HG03066 (cell line): ENCODE measurements around the gene TRERF1.
"Not testable (repeated sequence)": the region's sequence is repeated elsewhere in the genome, so short reads cannot be mapped to it uniquely, and the experiment has no call there.

Experiments used
- ATAC-seq: cut with Tn5 transposase; IDR thresholded peaks from one replicate; pipeline ENCODE4 v1.9.1; 2021; ENCODE audit warnings: low read depth; ENCODE audit not compliant: unreplicated experiment

The TRERF1 gene

GRCh38 chr6:42204768-42205282 lies 246.9 kb downstream of the TRERF1 start:
- no peak for ATAC-seq

GRCh38 chr6:42203183-42203582 lies 248.5 kb downstream of the TRERF1 start:
- no peak for ATAC-seq

- ATAC-seq: not testable (repeated sequence)
These were observed 249.4 kb downstream of the TRERF1 start for GRCh38 chr6:42202131-42202915.

- no peak for ATAC-seq
These were observed 250.3 kb downstream of the TRERF1 start for GRCh38 chr6:42201382-42201781.

GRCh38 chr6:42200035-42200434 lies 251.7 kb downstream of the TRERF1 start:
- no peak for ATAC-seq

DNA sequence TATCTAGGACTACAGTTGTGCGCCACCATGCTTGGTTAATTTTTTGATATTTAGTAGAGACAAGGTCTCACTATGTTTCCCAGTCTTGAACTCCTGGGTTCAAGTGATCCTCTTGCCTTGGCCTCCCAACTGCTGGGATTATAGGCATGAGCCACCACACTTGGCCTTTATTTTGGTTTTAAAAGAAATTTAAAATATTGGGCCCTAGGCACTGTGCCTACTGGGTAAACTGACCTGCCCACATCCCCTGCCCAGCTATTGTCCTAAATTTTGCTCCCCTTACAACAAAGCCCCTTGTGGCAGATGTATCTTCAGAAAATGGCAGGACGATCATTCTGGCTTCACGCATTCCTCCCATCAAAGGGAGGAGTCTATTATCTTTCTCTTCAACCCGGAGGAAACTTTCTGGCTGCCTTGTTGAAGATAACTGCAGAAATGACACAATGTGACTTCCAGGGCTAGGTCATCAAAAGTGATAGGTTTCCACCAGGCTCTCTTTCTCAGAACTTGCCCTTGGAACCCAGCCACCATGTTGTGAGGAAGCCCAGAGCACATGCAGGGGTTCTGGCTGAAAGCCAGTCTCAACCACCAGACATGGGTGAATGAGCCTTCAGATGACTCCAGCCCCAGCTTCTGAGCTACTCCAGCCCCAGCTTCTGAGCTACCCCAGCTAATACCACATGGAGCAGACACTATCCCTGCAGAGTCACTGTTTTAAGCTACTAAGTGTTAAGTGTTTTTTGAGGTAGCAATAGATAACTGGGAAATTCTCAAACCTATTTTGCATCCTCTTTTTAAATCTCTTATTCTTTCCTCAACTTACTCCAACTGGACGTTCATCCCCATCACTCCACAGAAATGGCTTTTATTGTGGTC lies 252.4 kb downstream of the TRERF1 start:
- ATAC-seq: no peak

DNA sequence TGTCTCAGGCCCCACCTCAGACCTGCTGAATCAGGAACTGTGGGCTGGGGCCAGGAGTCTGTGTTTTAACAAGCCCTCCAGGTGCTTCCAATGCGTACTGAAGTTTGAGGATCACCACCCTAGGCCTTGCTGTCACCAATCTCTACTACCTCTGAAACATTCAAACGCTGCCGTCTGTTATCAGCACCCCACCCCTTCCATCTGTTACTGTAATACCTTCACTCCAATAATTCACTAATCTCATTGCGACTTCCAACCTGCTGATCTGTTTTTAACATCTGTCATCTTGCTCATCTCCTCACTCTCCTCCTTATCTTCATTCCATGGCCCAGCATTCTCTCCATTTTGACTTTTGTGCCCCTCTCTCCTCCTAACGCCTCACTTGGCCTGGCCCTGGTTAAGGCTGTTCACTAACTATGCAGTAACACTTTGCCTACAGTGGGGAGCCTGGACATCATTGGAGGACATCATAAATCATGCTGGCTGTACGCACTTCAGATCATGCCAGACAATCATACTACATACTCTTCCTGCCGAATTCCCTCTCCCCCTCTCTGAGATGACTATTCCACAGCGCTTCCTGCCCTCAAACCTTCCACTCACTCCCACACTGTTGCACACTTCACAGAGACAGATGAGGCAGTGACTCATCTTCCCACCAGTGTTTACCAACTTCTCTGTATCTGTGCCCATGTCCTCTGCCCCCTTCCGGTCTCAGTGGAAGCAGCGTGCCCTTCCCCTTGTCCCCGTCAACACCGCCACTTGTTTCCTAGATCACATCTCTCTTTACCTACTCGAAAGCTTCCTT lies 254.0 kb downstream of the TRERF1 start:
- no peak for ATAC-seq

GRCh38 chr6:42195415-42195814 lies 256.3 kb downstream of the TRERF1 start:
- no peak for ATAC-seq

DNA sequence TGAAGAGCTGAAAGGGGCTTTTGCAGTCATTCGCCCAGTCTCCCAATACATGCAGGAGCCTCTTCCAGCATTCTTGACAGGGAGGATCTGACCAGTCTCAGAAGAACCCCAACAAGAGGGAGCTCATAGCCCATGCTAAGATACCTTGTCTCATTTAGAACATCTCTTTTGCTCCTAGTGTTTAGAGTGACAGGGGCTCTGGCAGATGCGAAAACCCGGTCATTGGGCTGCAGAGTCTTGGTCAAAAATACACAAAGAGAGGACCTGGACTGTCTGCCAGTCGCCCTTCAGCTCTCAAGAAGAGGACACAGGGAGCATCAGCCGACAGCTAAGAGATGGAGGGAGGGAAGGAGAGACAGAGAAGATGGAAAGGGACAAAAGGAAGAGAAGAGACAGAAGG lies 257.7 kb downstream of the TRERF1 start:
- no peak for ATAC-seq

DNA sequence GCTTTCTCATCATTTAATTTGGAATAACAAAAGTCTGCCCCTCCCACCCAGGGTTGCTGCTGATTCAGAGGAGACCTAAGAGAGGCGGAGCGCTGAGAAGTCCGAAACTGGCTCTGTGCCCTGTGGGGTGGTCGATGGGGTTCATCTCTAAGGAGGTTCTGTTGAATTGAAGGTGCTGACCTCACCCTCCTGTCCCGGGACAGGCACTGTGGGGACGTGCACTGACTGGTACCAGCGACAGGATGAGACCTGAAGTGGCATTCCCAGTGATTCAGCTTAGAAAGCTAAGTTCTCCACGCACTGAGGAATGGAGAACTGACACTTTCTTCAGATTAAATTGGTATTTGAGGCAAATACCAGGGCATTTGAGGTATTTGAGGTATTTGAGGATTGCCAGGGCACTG lies 258.2 kb downstream of the TRERF1 start:
- no peak for ATAC-seq

DNA sequence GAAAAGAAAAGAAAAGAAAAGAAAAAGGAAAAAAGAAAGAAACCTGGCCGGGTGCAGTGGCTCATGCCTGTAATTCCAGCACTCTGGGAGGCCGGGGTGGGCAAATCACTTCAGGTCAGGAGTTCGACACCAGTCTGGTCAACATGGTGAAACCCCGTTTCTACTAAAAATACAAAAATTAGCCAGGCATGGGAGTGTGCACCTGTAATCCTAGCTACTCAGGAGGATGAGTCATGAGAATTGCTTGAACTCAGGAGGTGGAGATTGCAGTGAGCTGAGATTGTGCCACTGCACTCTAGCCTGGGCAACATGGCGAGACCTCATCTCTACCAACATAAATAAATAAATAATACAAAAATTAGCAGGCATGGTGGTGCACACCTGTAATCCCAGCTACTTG lies 259.3 kb downstream of the TRERF1 start:
- ATAC-seq: not testable (repeated sequence)

- ATAC-seq: no peak
These were observed 261.1 kb downstream of the TRERF1 start for GRCh38 chr6:42190554-42191183.

GRCh38 chr6:42188406-42188805 lies 263.3 kb downstream of the TRERF1 start:
- ATAC-seq: no peak

DNA sequence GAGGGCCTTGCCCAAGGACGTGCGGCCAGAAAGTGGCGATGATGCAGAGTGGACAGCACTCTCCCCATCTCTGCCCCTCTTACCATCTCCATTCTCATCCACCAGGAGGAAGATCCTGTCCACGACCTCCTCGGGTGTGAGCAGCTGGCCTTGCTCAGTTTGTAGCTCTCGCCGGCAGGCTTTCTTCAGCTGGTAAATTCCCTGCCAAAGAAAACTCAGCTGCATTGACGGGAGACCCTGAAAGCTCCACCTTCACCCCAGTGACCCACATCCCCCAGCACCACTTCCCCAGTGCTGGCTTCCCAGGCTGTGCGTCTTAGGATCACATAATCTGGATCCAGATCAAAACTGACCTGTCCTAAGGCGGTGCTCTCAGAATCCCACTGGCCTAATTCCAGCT lies 266.1 kb downstream of the TRERF1 start:
- no peak for ATAC-seq

- no peak for ATAC-seq
These were observed 267.3 kb downstream of the TRERF1 start for GRCh38 chr6:42184475-42184874.

DNA sequence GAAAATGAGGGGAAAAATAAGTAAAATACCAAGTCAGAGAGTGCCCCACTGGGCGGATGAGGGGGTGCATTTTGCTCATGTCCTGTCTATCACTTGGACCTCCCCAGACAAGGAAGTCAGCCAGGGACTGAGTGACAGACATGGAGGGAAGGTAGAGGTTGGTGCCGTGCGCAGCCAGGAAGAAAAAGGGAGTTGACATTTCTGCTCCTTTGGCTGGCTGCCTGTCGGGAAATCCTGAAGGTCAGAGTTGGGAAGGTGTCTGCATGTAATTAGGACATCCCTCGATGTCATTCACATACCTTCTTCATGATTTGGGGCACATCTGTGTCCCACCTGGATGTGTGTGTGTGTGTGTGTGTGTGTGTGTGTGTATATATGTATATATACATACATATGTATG lies 269.6 kb downstream of the TRERF1 start:
- no peak for ATAC-seq

- ATAC-seq: no peak
These were observed 271.8 kb downstream of the TRERF1 start for GRCh38 chr6:42179945-42180313.

DNA sequence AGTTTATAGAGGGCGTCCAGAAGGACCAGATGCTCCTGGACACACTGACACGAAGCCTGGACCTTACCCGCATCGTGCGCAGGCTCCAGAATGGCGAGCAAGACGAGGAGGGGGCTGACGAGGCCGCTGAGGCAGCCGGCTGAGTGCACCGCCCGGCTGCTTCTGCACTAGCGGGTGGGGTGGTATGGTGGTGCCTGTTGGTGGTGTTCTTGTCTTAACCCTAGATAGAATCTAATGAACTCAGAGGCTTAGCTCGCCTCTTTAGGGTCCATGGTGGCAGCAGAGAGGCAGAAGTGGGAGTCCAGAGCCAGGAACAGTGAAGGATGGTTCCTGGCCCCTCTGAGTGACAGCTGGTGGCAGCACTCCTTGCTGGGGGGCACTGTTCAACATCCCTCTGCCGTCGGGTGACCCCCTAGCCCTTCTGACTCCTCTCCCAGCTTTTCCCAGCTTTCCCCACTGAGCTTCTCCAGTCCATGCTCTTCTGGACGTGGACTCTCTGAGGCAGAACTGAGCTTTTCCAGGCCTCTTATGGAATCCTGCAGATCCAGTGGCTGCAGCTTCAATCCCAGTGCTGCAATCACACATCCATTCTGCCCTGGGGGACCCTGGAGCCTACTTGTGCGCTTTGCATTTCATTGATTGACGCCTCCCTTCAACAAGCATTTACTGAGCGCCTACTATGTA lies 272.3 kb downstream of the TRERF1 start:
- ATAC-seq: no peak

DNA sequence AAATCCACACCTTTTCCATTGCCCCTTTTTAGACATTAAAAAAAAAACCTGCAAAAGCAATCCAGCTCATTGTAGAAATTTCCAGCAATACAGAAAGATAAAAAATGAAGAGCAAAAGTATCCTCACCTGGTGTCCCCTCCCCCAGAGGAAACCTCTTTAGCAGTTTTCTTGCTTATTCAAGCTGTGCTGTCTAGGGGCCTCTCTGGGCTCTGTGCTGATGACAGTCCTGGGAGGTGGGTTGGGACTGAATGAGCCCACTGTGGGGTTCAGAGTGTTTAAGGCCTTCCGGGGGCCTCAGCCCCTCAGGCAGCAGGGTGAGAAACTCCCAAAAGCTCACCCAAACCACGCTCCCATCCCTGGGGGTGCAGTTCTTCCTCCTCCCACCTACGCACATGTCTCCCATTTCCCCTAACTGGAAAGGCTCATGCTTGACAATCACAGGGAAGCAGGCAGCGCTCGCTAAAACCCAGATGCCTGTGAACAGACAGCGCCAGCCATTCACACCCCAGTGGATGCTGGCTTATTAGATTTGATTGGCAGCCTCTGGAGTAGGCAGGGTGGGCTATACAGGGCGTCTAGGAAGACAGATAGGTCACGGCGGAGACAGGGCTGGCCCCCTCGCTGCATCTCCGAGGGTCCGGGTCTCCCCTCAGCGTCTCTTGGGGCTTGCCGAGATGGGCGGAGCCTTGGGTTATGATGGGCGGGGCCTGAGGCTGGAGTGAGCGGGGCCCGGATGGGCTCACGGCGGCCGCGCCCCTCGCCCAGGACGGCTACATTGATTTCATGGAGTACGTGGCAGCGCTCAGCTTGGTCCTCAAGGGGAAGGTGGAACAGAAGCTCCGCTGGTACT lies 274.0 kb downstream of the TRERF1 start:
- ATAC-seq: no peak
